Liver (tissue), 9 donors: ENCODE results near the gene NLRP5. TPM values are rescaled to one million over a fixed set of nuclear protein-coding genes. Genes with fewer than 3 reads are reported as not detected.

Experiments
- DNase-seq: peaks from one replicate; pipeline ENCODE4 v3.0.0-alpha.2; 2017; ENCODE audit warnings: low spot score
- H3K27ac ChIP-seq, 2 donors: one replicate each; pipeline ENCODE4 v1.7.0; 2013; ENCODE audit warnings: inconsistent platforms in 2 of 2, low read length in 2 of 2, control low read depth in 1 of 2, low read depth in 1 of 2, mild to moderate bottlenecking in 1 of 2
- H3K27me3 ChIP-seq, 4 donors: one replicate each; pipeline versions ENCODE4 v1.6.1 to v1.7.0; 2013; ENCODE audit warnings: low read length in 3 of 4, inconsistent platforms in 1 of 4, mild to moderate bottlenecking in 1 of 4, moderate library complexity in 1 of 4; ENCODE audit not compliant: control insufficient read depth in 4 of 4, insufficient read depth in 4 of 4
- H3K36me3 ChIP-seq, 4 donors: one replicate each; pipeline versions ENCODE4 v1.6.1 to v1.7.0; 2013; ENCODE audit warnings: low read length in 3 of 4, mild to moderate bottlenecking in 3 of 4, low read depth in 1 of 4, moderate library complexity in 1 of 4; ENCODE audit not compliant: control insufficient read depth in 4 of 4, insufficient read depth in 3 of 4
- H3K4me1 ChIP-seq, 4 donors: one replicate each; pipeline versions ENCODE4 v1.6.1 to v1.7.0; 2013; ENCODE audit warnings: low read length in 3 of 4, mild to moderate bottlenecking in 3 of 4, moderate library complexity in 1 of 4; ENCODE audit not compliant: control insufficient read depth in 4 of 4, insufficient read depth in 4 of 4
- H3K4me3 ChIP-seq, 3 donors: one replicate each; pipeline versions ENCODE4 v1.6.1 to v1.7.0; 2013; ENCODE audit warnings: low read length in 3 of 3, control low read depth in 1 of 3, low read depth in 1 of 3, mild to moderate bottlenecking in 1 of 3
- H3K9ac ChIP-seq, 2 donors: one replicate each; pipeline ENCODE4 v1.7.0; 2013; ENCODE audit warnings: low read length in 2 of 2, mild to moderate bottlenecking in 2 of 2, moderate library complexity in 2 of 2, control low read depth in 1 of 2, low read depth in 1 of 2
- H3K9me3 ChIP-seq, 4 donors: one replicate each; pipeline versions ENCODE4 v1.6.1 to v1.7.0; 2013; ENCODE audit warnings: low read length in 3 of 4; ENCODE audit not compliant: control insufficient read depth in 4 of 4
- ATF3 ChIP-seq: IDR thresholded peaks from 2 replicates; pipeline ENCODE4 v1.6.1; 2016; ENCODE audit warnings: antibody characterized with exemption
- CTCF ChIP-seq: fragments of 150-350 bp; IDR thresholded peaks from 2 replicates; pipeline ENCODE4 v1.5.1; 2017; ENCODE audit warnings: improper control_type of control experiment, low read depth, low read length; ENCODE audit not compliant: missing input control
- EGR1 ChIP-seq, 2 donors: IDR thresholded peaks; 2 replicates each; pipeline ENCODE4 v1.6.1; 2016 to 2018; ENCODE audit warnings: antibody characterized with exemption in 2 of 2, low read depth in 2 of 2
- FOXA1 ChIP-seq: IDR thresholded peaks from 2 replicates; pipeline ENCODE4 v1.6.1; 2016; ENCODE audit warnings: antibody characterized with exemption
- FOXA2 ChIP-seq: IDR thresholded peaks from 2 replicates; pipeline ENCODE4 v1.6.1; 2016; ENCODE audit warnings: antibody characterized with exemption
- GABPA ChIP-seq, 2 donors: IDR thresholded peaks in 1 of 2; conservative IDR thresholded peaks in 1 of 2; 2 replicates each; pipeline ENCODE4 v1.6.1; 2016; ENCODE audit warnings: antibody characterized with exemption in 2 of 2, mild to moderate bottlenecking in 1 of 2, moderate library complexity in 1 of 2
- HNF4A ChIP-seq, 2 donors: conservative IDR thresholded peaks; 2 replicates each; pipeline ENCODE4 v1.6.1; 2016; ENCODE audit warnings: antibody characterized with exemption in 2 of 2, mild to moderate bottlenecking in 2 of 2
- HNF4G ChIP-seq: IDR thresholded peaks from 2 replicates; pipeline ENCODE4 v1.6.1; 2016; ENCODE audit warnings: antibody characterized with exemption
- JUND ChIP-seq, 2 donors: IDR thresholded peaks; 2 replicates each; pipeline ENCODE4 v1.6.1; 2016; ENCODE audit warnings: antibody characterized with exemption in 2 of 2
- NR2F2 ChIP-seq: IDR thresholded peaks from 2 replicates; pipeline ENCODE4 v1.6.1; 2016; ENCODE audit warnings: antibody characterized with exemption
- RAD21 ChIP-seq, 2 donors: IDR thresholded peaks; 2 replicates each; pipeline ENCODE4 v1.6.1; 2016; ENCODE audit warnings: antibody characterized with exemption in 2 of 2, mild to moderate bottlenecking in 2 of 2
- REST ChIP-seq: IDR thresholded peaks from 2 replicates; pipeline ENCODE4 v1.6.1; 2016; ENCODE audit warnings: antibody characterized with exemption, mild to moderate bottlenecking
- SP1 ChIP-seq: IDR thresholded peaks from 2 replicates; pipeline ENCODE4 v1.6.1; 2018; ENCODE audit warnings: antibody characterized with exemption, mild to moderate bottlenecking
- TAF1 ChIP-seq: conservative IDR thresholded peaks from 2 replicates; pipeline ENCODE4 v1.6.1; 2016; ENCODE audit warnings: antibody characterized with exemption, mild to moderate bottlenecking
- YY1 ChIP-seq: IDR thresholded peaks from 2 replicates; pipeline ENCODE4 v1.6.1; 2016; ENCODE audit warnings: antibody characterized with exemption, mild to moderate bottlenecking
- ZBTB33 ChIP-seq: IDR thresholded peaks from 2 replicates; pipeline ENCODE4 v1.6.1; 2016; ENCODE audit warnings: antibody characterized with exemption
- WGBS: extraction: QIAGEN DNeasy Blood & Tissue Kit; methylation state at CpG from one replicate; pipeline ENCODE4 v1.1.7; 2013; 5-methylcytosine and 5-hydroxymethylcytosine counted together
- polyA plus RNA-seq, 2 donors: library from polyadenylated mRNA; stranded (reverse) in 1 of 2; unstranded in 1 of 2; fragments of 200-250 nt in 1 of 2; fragments of >200 nt in 1 of 2; fragmentation: Nextera tagmentation in 1 of 2; extraction: Ambion mirVana in 1 of 2; gene quantifications; one replicate each; pipeline versions ENCODE4 v1.2.1 to v1.2.3, GENCODE V29; 2013 to 2015
- total RNA-seq, 2 donors: library from RNA; depleted of rRNA; stranded (reverse); fragments of >200 nt; gene quantifications; one replicate each; pipeline ENCODE4 v1.2.3, GENCODE V29; 2014
- donor health status: healthy.
- donor health status: healthy.
- donor health status: healthy.
- donor health status: healthy.
- donor health status: healthy.

The NLRP5 gene
- total and polyA plus RNA-seq, 4 donors: not detected

- TF ChIP-seq JUND (IDR thresholded peaks at IDR 0.05) (no peak), HNF4A (conservative IDR thresholded peaks at IDR 0.05) (no peak)
- no peaks in the 10 kb centered on the region for H3K27me3 ChIP-seq
- WGBS: 36% methylated on average over 1 of the region's 1 CpG
- H3K9ac ChIP-seq: no peak overlapping the region
- H3K36me3 ChIP-seq: no peaks in the 10 kb centered on the region
- no peak for DNase-seq
- peaks cover 0 to 8% (median 3%) of the 10 kb centered on the region in 4 donors for H3K9me3 ChIP-seq
- H3K4me3 ChIP-seq: no peak overlapping the region
- no peak overlapping the region for H3K27ac ChIP-seq
- H3K4me1 ChIP-seq: no peaks in the 10 kb centered on the region
Measured at GRCh38 chr19:55993492-55993891, 6.9 kb downstream of the NLRP5 start.

- Histone ChIP-seq H3K9me3 (peaks cover 2 to 10% (median 5%) of the 10 kb centered on the region in 4 donors), H3K27ac (no peak overlapping the region), H3K4me3 (no peak overlapping the region), H3K9ac (no peak overlapping the region), H3K36me3 (no peaks in the 10 kb centered on the region), H3K27me3 (no peaks in the 10 kb centered on the region), H3K4me1 (no peaks in the 10 kb centered on the region)
- 45% methylated on average over 1 of the region's 1 CpG for WGBS
- TF ChIP-seq SP1: no peak
- TF ChIP-seq YY1: no peak
- no peak for TF ChIP-seq HNF4A (conservative IDR thresholded peaks at IDR 0.05)
- TF ChIP-seq RAD21 (IDR thresholded peaks at IDR 0.05): no peak
- no peak for TF ChIP-seq REST
- no peak for TF ChIP-seq ATF3
- TF ChIP-seq FOXA2: no peak
- TF ChIP-seq FOXA1: no peak
- no peak for TF ChIP-seq TAF1
- TF ChIP-seq ZBTB33: no peak
- no peak for TF ChIP-seq CTCF
- TF ChIP-seq EGR1 (IDR thresholded peaks at IDR 0.05; ENCODE audit: low read depth in 2 of 2): no peak
- TF ChIP-seq HNF4G: no peak
- no peak for TF ChIP-seq NR2F2
- TF ChIP-seq GABPA (IDR thresholded peaks at IDR 0.05 in 1 of 2, conservative IDR thresholded peaks at IDR 0.05 in 1 of 2): no peak
- DNase-seq: no peak
Measured at GRCh38 chr19:56014765-56015164, 28.2 kb downstream of the NLRP5 start.
